Mesodermal cell (in vitro differentiated cells): ENCODE measurements around the gene PFKFB3.

Experiments
- H3K27ac ChIP-seq: 2 replicates; pipeline ENCODE4 v1.7.0; 2013; ENCODE audit warnings: mild to moderate bottlenecking, low read depth, low read length, moderate library complexity; ENCODE audit not compliant: severe bottlenecking
- H3K36me3 ChIP-seq: 2 replicates; pipeline ENCODE4 v1.7.1; 2013; ENCODE audit warnings: mild to moderate bottlenecking, low read length, moderate library complexity; ENCODE audit not compliant: control insufficient read depth, insufficient read depth
- H3K4me1 ChIP-seq: one replicate; pipeline ENCODE4 v1.7.1; 2013; ENCODE audit warnings: mild to moderate bottlenecking, low read length; ENCODE audit not compliant: insufficient read depth, control insufficient read depth, poor library complexity, severe bottlenecking
- H3K4me3 ChIP-seq: 2 replicates; pipeline ENCODE4 v1.7.0; 2013; ENCODE audit warnings: low read length, control low read depth, mild to moderate bottlenecking; ENCODE audit not compliant: insufficient read depth, poor library complexity, severe bottlenecking; ENCODE audit errors: extremely low read depth
- H3K9me3 ChIP-seq: 2 replicates; pipeline ENCODE4 v1.7.1; 2013; ENCODE audit warnings: mild to moderate bottlenecking, low read length, moderate library complexity; ENCODE audit not compliant: control insufficient read depth
- WGBS, 2 experiments: methylation state at CpG; one replicate each; pipeline ENCODE4 v1.1.5; 2013; ENCODE audit warnings: missing lambda C conversion rate in 2 of 2; ENCODE audit not compliant: insufficient coverage in 2 of 2; 5-methylcytosine and 5-hydroxymethylcytosine counted together

The PFKFB3 gene

GRCh38 chr10:6221192-6221940 is 18.6 kb downstream of the PFKFB3 start:
- 96 to 97% methylated on average over 28 to 29 of the region's 30 CpGs for WGBS, 2 experiments
- Histone ChIP-seq H3K9me3 (no peaks in the 10 kb centered on the region), H3K36me3 (peaks cover 100% of the 10 kb centered on the region), H3K4me3 (no peak overlapping the region), H3K4me1 (peaks cover 43% of the 10 kb centered on the region), H3K27ac (peak overlapping the region; percentile 88)

DNA sequence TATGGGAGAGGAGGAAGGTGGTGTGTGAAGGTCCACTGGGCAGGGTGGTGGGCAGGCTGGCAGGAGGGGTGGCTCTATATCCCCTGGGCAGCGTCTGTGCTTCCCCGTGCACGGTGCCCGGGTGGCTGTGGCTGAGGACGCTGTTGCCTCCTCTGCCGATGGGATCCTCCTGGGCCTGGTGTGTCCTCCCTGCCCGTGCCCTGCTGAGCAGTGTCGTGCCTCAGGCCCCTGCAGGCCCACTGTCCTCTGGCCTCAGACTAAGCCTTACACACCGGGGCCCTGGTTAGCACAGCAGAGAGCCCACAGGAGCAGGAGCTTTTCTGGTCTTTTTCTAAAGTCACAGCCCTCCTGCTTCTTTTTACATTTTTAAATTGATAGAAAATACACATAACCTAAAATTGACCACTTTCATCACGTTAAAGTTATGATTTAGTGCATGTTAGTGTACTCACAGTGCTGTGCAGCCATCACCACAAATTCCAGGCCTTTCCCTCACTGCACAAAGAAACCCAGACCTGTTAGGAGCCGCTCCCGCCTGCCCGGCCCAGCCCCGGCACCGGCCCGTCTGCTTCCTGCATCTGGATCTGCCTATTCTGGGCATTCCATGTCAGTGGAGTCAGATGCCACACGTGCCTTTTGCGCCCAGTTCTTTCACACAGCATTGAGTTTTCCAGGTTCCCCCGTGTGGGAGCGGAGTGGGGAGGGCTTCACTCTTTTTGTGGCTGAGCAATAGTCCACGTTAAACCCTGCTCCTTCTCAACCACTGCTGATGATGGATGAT is 19.4 kb downstream of the PFKFB3 start:
- peak overlapping the region; percentile 88 for H3K27ac ChIP-seq
- peaks cover 43% of the 10 kb centered on the region for H3K4me1 ChIP-seq
- no peaks in the 10 kb centered on the region for H3K9me3 ChIP-seq
- H3K36me3 ChIP-seq, result peaks cover 100% of the 10 kb centered on the region
- 95 to 96% methylated on average over 20 of the region's 21 CpGs for WGBS, 2 experiments
- H3K4me3 ChIP-seq, result no peak overlapping the region

GRCh38 chr10:6222755-6223154 is 20.0 kb downstream of the PFKFB3 start:
- 95 to 99% methylated on average over 13 to 18 of the region's 19 CpGs for WGBS, 2 experiments

DNA sequence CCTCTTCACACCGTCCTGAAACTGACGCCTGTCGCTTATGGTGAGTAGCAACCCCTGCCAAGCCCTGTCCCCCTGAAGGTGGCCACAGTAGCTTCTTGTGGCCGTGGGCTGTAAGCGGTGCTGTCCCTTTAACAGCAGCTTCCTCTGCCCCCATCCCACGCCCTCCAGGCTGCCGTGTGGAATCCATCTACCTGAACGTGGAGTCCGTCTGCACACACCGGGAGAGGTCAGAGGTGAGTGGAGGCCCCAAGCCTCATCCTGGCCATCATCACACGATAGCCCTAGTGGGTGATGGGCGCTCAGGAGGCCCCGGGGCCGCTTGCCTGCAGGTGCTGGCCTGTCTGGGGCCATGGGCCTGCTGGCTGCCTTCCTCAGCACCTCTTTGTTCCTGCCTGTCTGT is 21.2 kb downstream of the PFKFB3 start:
- peaks cover 100% of the 10 kb centered on the region for H3K36me3 ChIP-seq
- WGBS, 2 experiments, result 92 to 97% methylated on average over 13 to 14 of the region's 14 CpGs

More at GRCh38 chr10:6222755-6223154, 20.0 kb downstream of the PFKFB3 start:
- Histone ChIP-seq H3K36me3 (peaks cover 100% of the 10 kb centered on the region), H3K9me3 (no peaks in the 10 kb centered on the region), H3K4me3 (no peak overlapping the region), H3K27ac (peak overlapping the region; percentile 88), H3K4me1 (peaks cover 43% of the 10 kb centered on the region)

GRCh38 chr10:6224781-6225180 is 22.0 kb downstream of the PFKFB3 start:
- Histone ChIP-seq H3K4me1 (peaks cover 29% of the 10 kb centered on the region), H3K27ac (no peak overlapping the region), H3K4me3 (no peak overlapping the region), H3K36me3 (peaks cover 100% of the 10 kb centered on the region), H3K9me3 (no peaks in the 10 kb centered on the region)
- WGBS, 2 experiments, result 96 to 99% methylated on average over 10 to 13 of the region's 13 CpGs

More for the DNA sequence above, 21.2 kb downstream of the PFKFB3 start:
- Histone ChIP-seq H3K27ac (no peak overlapping the region), H3K4me1 (peaks cover 33% of the 10 kb centered on the region), H3K4me3 (no peak overlapping the region), H3K9me3 (no peaks in the 10 kb centered on the region)

DNA sequence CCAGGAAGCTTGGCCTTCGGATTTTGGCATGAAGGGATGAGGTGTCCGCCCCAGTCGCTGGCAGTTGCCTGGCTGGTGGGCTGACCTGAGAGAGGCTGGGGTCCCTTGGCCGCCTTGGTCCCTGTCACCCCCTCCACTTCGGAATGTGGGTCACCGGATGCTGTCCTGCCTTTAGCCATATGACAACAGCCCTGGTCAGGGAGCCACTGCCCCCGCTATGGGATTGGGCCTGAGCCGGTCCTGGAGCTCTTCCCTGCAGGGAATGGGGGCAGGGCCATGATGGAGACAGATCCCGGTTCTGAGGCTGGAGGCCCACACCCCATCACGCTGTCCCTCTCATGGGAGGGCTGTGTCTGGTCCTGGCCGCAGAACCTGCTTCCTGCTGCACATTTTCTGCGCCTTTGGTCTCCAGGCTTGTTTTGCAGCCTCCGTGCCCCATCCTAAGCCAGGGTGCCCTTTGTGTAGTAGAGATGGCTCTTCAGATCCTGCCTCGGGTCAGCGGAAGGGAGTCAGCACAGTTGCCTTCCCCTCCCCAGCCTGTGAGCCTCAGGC is 22.6 kb downstream of the PFKFB3 start:
- Histone ChIP-seq H3K4me3 (no peak overlapping the region), H3K27ac (no peak overlapping the region), H3K4me1 (peaks cover 28% of the 10 kb centered on the region), H3K36me3 (peaks cover 99% of the 10 kb centered on the region), H3K9me3 (no peaks in the 10 kb centered on the region)
- WGBS, 2 experiments, result 93 to 97% methylated on average over 10 to 13 of the region's 15 CpGs

DNA sequence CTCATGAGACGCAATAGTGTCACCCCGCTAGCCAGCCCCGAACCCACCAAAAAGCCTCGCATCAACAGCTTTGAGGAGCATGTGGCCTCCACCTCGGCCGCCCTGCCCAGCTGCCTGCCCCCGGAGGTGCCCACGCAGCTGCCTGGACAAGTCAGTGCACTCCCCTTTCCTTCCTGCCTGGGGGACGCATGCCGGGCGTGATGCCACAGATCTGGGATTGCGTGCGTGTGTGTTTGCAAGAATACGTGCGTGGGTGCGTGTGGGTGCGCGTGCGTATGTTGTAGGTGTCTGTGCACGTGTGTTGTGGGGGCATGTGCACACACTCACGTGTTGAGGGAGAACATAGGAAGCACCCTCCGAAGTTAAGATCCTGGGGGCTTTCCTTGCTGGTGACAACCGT is 23.5 kb downstream of the PFKFB3 start:
- Histone ChIP-seq H3K4me1 (peaks cover 19% of the 10 kb centered on the region), H3K36me3 (peaks cover 98% of the 10 kb centered on the region), H3K4me3 (no peak overlapping the region), H3K9me3 (no peaks in the 10 kb centered on the region), H3K27ac (no peak overlapping the region)
- 99% methylated on average over 17 to 23 of the region's 23 CpGs for WGBS, 2 experiments

DNA sequence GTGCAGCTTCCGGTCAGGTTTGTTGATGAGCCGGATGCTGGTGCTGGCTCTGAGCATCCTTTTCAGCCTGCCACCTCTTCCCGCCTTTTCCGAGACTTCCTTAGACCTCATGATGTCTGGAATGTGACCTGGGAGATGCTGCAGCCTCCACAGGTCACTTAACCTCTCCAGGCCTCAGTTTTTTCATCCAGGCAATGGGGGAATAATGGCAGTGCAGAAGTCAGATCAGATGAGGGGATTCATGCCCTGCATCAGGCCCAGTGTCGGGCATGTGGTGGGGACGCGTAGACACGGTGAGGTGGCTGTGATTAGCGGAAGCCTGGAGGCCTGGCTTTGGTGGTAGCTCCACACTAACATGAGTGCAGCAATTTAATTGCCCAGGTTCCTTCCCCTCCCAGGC is 24.6 kb downstream of the PFKFB3 start:
- WGBS, 2 experiments, result 94 to 99% methylated on average over 9 of the region's 9 CpGs
- Histone ChIP-seq H3K4me1 (peaks cover 7% of the 10 kb centered on the region), H3K4me3 (no peak overlapping the region), H3K9me3 (no peaks in the 10 kb centered on the region), H3K36me3 (peaks cover 98% of the 10 kb centered on the region), H3K27ac (no peak overlapping the region)

GRCh38 chr10:6228010-6228511 is 25.3 kb downstream of the PFKFB3 start:
- Histone ChIP-seq H3K9me3 (no peaks in the 10 kb centered on the region), H3K4me3 (no peak overlapping the region), H3K27ac (peak overlapping the region; percentile 45), H3K36me3 (peaks cover 98% of the 10 kb centered on the region), H3K4me1 (peaks cover under 1% of the 10 kb centered on the region)
- WGBS, 2 experiments, result 98 to 99% methylated on average over 13 to 20 of the region's 20 CpGs

GRCh38 chr10:6228647-6229046 is 25.9 kb downstream of the PFKFB3 start:
- WGBS, 2 experiments, result 75 to 78% methylated on average over 5 of the region's 5 CpGs
- Histone ChIP-seq H3K36me3 (peaks cover 98% of the 10 kb centered on the region), H3K27ac (no peak overlapping the region), H3K4me1 (peaks cover 5% of the 10 kb centered on the region), H3K4me3 (no peak overlapping the region), H3K9me3 (no peaks in the 10 kb centered on the region)
